SU-DHL-6 (cell line): ENCODE measurements around the gene NMT1.

Experiments used
- EZH2phosphoT487 ChIP-seq: fragments of 200-600 bp; sonication (generic), shearing (Covaris generic); conservative IDR thresholded peaks from 2 replicates; pipeline ENCODE4 v1.6.1; 2018; ENCODE audit warnings: mild to moderate bottlenecking, antibody characterized with exemption, low read length, moderate library complexity, mixed read lengths
- TF ChIP-seq, protein P1 (sequence below): fragments of 200-600 bp; sonication (generic); IDR thresholded peaks from one replicate; pipeline ENCODE4 v1.5.1; 2017; ENCODE audit warnings: antibody characterized with exemption, mild to moderate bottlenecking, low read length, moderate library complexity; ENCODE audit not compliant: insufficient read depth, poor library complexity, severe bottlenecking

DNA sequence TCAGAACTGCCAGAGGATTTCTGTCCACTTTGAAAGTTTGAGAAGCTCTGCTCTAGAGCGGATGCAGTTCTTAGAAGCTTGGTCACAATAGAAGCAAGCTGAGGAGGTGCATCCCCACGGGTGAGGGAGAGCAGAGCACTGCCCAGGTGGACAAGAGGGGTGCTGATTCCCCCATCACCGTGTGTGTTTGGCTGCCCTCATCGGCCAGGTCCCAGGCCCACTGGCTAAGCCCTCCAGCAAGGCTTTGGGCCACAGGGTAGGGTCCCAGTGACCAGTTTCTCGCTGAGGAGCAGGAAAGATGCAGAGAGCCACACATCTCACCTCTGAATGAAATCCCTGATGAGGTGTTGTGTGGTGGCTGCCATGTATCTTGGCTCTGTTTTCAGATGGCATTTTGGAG, 26.9 kb downstream of the NMT1 start:
- TF ChIP-seq, protein P1, sequence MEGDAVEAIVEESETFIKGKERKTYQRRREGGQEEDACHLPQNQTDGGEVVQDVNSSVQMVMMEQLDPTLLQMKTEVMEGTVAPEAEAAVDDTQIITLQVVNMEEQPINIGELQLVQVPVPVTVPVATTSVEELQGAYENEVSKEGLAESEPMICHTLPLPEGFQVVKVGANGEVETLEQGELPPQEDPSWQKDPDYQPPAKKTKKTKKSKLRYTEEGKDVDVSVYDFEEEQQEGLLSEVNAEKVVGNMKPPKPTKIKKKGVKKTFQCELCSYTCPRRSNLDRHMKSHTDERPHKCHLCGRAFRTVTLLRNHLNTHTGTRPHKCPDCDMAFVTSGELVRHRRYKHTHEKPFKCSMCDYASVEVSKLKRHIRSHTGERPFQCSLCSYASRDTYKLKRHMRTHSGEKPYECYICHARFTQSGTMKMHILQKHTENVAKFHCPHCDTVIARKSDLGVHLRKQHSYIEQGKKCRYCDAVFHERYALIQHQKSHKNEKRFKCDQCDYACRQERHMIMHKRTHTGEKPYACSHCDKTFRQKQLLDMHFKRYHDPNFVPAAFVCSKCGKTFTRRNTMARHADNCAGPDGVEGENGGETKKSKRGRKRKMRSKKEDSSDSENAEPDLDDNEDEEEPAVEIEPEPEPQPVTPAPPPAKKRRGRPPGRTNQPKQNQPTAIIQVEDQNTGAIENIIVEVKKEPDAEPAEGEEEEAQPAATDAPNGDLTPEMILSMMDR: no peak
- no peak for TF ChIP-seq EZH2phosphoT487
